GM21515 (cell line): ENCODE results near the gene HOXA13.

Experiments
- ATAC-seq: cut with Tn5 transposase; IDR thresholded peaks from one replicate; pipeline ENCODE4 v1.9.1; 2021; ENCODE audit not compliant: unreplicated experiment

HOXA13 gene

DNA sequence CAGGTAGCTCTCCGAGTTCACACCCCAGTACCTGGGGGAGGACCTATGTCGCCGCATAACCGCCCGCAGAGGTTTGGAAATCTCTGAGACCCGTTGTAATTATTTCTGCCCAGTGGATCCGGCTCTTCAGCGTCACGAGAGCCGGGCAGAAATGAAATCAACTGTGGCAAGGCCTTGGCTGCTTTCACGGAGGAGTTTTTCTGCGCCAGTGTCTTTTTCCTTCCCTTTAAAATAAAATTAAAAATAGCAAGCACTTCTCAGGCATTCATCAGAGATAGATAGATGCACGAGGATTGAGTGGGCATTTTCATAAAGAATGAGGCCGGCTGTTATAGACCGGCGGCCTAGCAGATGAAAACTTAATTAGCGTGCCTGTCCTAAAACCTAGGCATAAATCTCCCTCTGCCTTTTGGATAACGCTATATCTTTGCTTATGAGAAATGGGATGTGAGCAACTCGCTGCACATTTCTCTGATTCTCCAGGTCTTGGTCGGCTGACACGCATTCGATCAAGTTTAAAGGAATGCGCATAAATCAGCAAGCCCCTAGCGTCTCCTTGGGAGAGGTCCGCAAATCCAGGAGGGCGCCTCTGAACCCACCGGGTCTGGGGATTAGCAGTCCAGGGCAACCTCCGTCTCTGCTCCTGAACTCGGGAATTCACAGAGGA, 6.4 kb downstream of the HOXA13 start:
- ATAC-seq = no peak

DNA sequence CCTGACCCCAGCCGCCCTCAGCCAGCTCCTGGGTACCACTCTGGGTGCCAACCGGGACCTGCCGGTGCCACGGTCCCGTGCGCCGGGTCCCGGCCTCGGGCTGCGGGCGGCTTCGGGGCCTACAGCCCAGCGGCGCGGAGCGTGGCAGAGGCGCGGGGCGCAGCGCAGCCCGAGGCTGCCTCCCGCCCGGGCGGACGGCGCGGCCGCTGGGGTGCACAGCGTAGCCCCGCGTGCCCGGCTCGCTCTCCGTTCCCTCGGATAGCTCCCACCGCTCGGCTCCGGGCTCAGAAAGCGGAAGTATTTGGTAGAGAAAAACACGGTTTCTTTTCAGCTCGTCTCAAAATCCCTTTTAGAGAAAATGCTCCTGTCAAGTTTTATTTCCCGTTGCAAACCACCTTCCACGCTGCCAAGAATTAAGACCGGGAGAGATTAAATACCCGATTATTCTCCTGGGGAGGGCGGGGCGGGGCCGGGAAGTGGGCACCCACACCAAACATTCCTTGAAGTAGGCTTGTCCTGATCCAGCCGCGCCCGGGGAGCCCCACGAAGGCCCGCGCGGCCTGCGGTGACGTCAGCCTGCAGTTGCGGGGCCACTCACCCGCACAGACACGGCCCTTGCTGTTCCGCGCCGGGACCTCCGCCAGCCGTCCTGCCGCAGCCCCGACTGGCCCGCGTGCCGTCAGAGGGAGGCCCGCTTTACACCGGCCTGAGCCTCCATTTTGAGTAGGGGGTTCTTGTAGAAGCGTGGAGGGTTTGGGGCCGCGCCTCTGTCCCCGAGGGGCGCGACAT, 7.2 kb downstream of the HOXA13 start:
- ATAC-seq = no peak

DNA sequence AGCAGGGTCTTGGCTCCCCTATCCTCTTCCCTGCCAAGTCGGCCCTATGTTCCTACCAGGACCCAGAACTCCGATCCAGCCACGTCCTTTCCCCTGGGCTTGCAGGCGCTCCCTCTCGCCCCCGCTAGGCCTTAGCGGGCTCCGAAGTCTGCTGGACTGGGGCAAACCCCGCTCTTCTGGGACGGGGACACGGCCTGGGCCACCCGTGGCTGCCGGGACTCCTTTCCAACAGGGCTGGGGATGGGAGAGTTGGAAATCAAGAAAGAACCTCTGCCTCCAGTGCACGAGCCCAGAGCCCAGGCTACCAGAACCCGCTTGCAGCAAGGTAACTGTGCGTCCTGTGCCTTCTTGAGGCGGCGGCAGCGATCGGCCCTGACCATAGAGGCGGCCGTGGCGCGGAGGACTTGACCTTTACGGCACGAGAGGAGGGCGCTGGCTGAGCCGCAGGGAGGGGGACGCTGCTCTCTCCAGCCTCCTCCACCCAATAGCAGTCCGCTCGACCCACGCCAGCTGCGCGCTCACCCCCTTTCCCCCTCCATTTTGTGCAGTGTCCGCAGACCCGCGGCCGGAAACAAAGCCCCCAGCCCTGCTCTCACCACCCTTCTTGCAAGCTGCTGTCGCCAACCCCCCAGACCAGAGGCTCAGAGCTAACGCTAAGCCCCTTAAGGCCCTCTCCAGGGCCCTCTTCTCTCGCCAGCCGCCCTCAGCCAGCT, 7.9 kb downstream of the HOXA13 start:
- no peak for ATAC-seq

DNA sequence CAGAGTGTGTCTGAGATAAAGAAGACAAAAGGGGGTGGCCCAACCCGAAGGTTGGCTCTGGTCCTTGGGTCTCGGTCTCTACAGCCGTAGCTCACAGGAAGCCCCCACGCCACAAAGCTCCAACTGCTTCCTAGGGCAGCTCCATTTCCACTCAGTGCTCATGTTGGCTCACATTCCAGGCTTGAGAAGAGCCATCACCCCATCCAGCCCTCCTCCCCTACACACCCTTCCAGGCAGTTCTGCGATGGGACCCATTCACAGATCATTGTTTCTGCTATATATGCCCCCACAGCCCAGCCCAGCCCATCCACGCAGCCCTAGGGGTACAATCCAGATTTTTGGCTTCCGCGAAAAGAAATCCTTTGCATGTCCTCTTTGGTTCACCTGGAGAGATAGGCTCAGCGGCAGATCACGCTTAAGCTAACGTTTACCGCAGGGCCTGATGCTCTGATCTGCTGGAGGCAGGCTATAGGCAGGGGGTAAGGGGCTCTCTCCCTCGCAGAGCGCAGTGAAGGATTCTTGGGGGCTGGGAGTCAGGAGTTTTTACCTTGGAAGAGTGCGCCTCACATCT, 8.6 kb downstream of the HOXA13 start:
- no peak for ATAC-seq

DNA sequence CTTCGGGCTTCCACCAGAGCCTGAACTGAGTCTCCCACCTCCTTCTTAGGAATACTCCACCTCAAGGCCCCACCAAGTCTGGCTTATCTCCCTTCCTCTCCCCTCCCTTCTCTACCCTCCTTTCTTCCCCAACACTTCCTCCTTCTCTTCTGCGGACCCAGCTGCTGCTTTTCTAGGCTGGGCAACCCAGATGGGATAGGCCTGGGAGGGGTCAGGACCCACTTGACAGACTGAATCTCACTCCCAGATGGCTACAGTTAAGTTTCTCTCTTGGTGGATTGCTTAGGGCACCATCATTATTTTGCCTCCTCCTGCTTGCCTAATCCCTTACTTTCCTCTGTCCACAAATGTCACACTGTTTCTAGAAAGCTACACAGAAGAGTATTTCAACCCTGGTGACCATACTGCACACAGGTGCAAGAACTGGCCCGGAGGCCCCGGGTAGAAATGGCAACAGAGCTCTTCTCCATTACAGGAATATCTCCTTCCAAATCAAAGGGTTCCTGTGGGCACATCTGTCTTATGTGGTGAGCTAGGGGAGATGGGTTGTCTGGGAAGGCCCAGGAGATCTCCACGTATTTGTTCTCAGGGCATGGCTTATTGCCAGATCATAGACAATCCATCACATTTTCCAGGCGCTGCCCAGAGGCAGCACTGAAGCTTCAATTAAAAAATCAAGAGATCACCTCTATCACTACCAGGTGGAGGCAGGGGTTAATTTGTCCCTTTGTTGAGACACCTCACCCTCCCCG, 9.7 kb downstream of the HOXA13 start:
- ATAC-seq = no peak

DNA sequence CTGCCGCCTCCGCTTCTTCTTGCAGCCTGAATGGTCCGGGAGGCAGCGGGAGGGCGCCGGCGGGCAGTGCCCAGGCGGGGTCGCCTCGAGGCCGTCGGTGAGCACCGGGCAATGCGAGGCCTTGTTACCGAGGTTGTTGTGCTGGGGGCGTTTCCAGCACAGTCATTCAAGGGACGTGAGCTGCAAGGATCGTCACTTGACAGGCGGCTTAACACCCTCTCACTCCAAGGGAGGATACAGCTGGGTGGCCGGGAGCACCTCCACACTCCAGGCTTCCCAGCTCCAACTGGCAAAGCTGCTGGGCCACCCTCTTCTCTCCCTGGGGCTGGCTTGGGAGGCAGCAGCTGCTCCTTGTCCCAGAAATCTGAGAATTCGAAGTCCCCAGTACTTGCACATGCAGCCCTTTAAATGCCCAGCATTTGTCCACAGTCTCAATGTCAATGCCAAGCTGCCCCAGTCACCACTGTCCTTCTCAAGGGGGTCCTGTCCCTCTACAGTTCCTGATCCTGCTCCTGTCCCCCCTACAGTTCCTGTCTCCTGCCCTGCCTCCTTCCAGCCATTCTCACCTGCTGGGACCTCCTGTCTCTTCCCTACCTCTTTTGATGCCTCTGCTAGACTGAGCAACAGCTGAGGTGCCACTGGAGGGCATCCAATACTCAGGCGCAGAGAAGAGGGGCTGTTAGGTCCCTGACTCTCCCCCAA, 10.4 kb downstream of the HOXA13 start:
- ATAC-seq = no peak

DNA sequence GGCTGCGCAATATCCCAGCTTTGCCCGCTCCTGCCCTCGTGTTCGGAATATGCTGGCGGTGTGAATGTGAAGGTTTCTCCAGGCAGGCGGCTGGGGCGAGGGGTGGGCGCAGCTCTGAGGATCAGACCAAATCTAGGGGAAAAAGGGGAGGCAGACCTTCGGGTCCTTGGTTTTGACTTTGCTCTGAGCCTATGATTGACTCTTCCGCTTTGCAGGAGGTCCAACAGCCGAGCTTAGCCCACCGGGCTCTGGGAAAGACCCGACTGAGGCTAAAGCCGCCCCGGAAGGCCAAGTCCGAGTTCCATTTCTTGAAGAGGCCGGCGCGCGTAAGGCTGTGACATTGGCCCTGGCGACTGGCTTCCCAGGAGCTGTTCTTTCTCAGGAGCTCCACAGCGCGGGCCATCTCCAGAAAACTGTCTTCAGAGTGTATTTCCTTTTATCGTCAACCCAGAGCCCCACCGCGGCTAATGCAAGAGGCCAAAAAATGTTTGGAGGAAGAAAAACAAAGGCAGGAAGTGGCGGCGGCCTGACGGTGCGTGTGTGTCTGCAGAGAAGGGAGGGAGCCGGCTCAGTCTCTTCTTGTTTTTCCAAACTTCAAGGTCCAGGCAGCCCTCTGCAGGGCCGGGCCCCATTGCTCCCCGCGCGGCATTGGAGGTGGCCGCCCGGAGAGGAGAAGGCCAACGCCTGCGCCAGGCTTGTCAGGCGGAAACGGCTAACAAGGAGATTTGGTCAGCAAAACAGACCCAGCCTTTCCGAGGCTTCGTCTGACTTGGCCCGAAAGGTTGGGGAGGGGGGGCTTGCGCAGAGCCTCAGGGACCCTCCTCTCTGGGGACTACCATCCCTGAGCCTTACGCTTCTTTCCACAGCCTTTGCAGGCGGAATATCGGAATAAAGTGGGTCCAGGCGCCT, 11.3 kb downstream of the HOXA13 start:
- ATAC-seq = no peak

DNA sequence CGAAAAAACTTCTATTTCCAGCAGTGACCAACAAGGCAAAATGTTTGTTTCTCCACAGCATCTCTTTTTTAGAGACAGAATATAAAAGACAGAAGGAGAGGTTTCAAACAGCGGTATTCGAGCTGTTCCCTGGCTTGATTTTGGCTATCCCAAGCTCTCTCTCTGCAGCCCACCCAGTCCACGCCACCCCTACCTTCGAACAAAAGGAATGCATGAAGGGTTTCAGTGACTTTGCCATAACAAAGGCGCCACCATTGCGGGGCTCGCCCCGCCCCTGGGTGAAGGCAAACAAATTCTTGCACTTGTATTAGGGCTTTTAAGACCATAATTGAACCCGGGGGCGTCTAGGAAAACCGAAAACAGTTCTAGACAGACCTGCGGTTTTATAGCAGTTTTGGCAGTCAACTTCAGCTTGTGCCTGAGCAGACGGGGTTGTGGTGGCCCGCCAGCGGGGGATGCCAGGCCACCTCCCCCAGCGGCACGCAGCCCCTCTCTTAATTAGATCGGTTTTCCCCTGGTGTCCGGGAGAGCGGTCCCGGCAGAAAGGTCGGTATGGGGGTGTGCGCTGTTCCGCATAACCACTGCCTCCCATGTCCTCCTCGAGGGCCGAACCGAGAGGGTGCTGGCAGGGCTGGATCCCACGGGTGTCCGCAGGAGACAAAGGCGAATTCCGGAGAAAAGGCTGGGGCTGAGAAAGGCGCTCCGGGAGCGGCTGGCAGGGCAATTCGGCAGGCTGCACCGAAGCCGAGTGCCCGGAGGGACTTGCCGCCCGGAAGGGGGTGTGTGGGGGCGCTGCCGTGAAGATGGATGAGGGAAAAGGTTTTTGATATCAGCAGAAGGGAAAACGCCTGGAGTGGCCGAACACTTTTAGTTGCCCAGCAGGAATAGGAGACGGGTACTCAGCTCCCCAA, 12.2 kb downstream of the HOXA13 start:
- no peak for ATAC-seq

DNA sequence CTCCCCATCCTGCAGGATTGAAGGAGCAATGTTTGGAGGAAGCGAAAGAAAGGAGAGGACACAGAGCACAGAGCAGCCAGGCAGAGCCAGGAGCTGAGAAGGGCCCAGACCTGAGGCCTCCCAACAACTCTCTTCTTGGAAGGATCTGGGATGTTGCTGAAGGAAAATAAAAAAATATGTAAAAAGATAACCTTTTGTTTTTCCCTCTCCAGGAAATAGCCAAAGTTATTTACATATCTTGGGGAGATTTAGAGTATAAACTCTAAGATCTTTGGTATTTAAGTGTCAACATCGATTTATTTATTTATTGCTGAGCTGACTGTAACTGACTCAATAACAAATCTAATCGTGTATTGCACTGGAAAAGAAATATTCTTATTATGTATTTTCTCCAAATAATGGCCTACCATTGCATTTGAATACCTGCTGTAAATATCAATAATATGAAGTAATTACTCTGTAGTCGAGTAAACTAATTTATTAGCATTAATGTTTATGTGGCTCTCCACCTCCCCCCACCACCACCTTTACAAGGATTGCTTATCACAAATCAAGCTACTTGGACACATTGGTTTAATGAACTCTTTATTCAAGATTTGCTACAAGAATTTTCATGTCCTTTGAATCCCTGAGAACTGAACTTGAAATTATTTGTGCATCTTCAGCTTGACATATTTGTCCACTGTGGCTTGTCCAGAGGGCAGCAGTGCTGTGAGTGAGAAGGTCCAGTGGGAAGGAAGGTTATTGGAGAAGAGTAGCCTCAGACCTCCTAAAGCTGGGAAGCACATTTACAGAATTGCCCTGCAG, 13.0 kb downstream of the HOXA13 start:
- no peak for ATAC-seq

DNA sequence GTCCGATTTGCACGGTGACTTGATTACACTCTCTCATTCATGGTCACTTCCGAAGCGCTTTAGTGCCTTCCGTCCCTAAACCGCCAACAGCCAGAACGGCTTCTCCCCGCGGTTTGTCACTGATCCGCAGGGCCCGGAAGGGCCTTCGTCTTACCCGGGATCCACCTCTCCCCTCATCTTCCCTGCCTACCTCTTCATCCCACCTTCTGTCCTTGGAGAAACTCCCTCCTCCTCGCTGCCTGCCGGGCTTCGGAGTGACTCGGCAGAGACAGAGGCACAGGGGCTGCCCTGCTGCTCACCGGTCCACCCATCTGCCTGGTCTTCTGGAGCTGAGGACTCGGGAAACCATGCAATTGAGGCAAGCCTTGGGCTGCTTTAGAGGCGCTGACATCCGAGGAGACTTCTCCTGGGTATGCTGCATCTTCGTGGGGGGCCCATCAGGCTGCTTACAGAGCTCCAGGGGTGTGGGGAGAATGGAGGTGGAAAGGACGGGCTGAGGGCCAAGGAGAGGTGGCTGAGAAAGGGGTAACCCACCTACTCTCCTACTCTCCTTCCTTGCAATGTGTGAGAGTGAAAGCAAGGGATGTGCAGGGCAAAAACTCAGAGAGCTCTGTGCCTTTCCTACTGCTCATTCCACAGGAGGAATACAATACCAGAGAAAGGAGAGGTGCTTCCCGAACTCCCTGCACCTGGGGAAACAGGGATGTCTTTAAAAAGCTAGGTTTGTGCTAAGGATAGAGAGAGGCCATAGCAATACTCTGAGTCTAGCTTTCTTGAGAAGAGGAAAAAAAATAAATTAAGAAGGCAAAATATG, 13.8 kb downstream of the HOXA13 start:
- no peak for ATAC-seq

DNA sequence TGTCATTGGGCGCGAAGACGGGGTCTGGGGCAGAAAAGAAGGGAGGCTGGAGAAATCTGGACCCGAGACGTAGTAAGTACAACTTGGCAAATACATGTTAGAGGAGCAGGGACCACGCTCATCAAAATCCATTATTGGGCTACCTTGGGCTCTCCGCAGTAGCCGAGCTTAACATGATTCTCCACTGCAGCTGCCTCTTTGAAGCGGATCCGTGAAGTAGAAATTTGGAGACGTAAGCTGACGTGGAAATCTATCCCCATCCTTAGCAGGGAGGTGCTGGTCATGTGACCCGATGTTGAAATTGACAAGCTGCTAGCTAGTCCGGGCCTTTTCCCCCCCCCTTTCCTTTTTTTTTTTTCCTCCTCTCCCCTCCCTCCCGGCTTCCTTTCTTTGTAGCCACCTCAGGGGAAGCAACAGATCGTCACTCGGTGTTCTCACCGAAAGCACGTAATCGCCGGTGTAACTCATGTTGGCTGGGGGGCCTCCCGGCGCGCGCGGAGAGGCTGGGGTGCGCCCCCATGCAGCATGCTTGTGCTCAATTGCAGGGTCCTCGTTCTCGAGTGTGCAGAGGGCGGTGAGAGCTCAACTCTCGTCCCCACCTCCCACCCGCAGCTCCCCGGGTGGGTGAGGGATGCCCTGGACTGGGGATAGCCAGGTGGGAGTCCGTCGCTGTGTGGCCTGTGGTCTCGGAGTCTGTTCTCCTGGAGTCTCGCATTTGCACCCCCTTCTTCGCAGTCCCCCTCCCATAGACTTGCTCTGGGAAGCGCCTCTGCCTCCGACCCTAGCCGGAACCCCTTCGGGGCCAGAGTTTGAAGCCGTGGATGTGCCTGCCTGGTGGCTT, 14.7 kb downstream of the HOXA13 start, which contains the start of gene HOXA11:
Gene HOXA11, minus strand, starts transcription at position 220 of the 841 bp plus-strand sequence. Its CDS starts 88 bp downstream, at position 132.
- no peak for ATAC-seq

DNA sequence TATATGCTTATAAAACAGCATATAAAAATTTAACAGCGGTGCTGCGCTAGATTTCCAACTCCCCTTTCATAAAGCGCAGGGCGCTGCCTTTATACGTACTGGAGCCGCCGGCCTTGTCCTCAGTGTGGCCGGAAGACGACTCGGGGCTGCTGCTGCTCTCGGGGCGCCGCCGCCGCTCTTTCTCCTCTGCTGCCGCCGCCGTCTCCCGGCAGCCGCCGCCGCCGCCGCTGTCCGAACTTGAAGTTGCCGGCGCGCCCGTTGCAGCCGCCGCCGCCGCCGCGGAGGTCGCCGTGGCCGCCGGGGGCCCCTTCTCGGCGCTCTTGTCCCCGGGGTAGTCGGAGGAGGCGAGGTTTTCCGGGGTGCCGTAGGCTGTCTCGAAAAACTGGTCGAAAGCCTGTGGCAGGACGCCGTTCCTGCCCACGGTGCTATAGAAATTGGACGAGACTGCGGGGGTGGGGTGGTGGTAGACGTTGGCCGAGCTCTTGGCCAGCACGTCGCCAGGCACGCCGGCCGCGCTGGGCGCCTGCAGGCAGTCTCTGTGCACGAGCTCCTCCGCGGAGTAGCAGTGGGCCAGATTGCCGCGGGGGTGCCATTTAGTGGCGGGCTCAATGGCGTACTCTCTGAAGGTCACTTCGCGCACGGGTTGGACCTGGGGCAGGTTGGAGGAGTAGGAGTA, 15.4 kb downstream of the HOXA13 start:
- no peak for ATAC-seq

DNA sequence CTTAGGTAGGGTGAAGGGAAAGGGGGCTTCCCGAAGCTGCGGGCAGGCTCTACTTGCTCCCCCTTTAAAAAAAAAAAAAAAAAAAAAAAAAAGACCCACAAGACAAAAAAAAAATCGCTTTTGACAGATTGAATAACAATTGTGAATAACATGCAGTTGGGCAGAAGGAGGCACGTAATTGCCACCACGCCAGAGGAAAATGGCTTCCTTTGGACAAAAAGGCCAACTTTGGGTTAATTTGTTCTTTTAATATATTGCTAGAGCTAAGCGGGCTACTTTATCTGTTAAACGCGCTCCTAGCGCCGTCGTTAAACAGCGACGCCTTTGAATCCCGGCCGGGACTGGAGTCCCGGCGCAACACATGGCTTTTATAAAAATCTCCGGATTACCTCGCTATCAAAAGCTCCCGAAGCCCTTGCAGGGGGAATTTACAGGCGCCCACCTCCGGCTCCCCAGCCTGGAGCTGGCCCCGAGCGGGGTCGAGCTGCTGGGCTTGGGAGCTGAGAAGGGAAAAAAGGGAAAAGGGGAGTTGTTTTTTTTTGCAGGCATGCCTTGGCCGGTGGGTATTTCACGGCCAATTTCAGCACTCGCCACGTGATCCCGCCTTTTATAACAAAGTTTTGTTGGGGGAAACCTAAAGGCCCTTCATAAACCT, 16.1 kb downstream of the HOXA13 start:
- no peak for ATAC-seq

DNA sequence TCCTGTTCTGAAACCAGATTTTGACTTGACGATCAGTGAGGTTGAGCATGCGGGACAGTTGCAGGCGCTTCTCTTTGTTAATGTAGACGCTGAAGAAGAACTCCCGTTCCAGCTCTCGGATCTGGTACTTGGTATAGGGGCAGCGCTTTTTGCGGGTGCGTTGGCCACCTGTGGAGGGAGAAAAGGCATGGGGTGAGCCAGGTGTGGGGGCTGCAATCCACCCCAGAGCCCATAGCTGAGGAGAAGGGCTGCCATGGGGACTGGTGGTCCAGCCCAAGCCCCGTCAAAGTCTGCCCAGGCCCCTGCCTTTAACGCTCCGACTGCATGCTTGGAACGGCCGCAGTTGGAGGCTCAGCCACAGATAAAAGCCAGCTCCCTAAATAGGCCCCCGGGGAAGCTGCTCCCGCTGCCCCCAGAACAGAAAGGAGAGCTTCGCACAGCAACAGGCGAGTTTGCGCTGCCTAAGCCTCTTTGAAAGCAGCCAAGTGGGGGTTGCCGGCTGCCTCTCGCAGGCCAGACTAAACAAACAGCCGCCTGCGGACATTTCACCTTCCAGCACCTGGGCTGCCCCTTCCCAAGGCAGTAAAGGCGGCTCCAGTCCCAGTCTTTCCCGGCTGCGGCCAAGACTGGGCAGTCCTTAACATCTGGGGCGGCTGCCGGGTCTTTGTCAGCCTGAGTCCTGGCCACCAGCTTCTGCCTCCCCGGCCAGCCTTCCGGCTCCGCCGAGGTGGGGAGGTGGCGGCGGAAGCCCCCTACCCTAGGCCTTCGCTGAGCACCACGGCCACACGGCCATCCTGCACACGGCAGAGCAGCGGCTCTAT, 16.8 kb downstream of the HOXA13 start:
- ATAC-seq = no peak
